CD4-positive, alpha-beta T cell treated with Interferon gamma for 1 hour (primary cell): ENCODE results near the gene IL9.

Source experiments
- DNase-seq: peaks from one replicate; pipeline ENCODE4 v3.0.0-alpha.2; 2020

IL9 gene

DNA sequence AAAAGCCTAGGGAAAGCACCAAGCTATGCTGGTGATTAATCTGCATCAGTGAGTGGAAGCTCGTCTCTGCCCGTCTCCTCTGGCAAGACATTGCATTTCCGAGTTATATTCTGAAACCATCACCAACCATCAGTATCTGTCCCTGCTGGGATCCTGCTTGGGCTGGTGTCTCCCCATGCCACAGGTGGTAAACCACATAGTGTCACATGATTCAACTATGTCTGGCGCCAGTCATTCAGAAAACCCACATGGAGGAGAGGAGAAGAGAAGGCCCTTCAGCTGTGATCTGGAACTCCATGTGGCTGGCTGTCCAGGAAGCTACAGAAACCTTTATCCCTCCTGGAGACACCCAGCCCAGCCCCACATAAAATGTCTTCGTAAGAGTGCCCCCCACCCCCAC is 4.8 kb downstream of the IL9 start:
- DNase-seq: no peak

DNA sequence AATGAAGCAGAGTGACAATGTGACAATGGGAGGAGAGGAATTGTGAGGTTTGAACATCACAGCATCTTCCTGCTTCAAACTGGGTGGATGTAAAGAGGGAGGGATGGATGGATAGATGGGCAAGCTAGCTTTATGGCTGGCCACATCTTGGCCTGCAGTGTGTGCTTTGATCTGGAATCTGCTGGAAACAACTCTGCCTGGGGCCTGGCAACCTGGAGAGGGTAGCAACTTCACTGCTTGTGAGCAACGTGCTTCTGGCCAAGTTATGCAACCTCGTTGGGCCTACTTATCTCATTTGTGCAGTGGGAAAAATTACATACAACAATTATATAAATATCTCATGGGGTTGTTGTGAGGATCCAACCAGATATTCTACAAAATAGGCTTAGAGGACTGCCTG is 5.3 kb downstream of the IL9 start:
- DNase-seq: no peak

DNA sequence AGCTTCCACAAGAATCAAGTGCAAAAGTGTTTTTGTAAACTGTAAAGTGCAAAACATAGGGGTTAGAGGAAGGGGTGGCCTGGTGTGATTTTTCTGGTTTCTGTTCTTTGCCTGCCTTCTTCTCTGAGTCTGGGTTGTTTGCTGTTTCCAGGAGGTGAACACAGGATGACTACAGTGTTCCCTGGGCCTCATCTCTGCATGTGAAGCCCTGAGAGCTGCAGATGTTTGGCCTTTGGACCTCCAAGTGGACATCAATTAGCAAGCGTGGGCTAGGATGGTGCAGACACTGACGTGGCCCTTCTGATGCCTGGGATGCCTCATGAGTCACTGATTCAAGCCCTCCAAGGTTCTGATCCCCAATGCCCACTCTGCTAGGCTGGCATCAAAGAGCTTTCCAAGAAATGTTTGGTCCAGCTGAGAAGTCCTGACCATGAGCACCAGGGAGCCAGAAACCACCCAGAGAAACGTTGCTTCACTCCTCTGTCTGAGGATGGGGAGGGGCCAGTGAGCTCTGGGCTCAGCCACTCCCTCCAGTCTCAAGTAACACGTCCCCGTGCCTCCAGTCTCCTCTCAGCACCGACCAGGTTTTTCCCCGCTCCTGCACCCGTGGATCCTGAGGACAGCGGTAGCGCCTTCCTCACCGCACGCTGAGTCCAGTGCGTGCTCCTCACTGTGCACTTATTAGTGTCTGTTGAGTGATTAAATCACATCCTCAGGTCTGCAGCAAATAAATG is 7.6 kb downstream of the IL9 start:
- DNase-seq: no peak

DNA sequence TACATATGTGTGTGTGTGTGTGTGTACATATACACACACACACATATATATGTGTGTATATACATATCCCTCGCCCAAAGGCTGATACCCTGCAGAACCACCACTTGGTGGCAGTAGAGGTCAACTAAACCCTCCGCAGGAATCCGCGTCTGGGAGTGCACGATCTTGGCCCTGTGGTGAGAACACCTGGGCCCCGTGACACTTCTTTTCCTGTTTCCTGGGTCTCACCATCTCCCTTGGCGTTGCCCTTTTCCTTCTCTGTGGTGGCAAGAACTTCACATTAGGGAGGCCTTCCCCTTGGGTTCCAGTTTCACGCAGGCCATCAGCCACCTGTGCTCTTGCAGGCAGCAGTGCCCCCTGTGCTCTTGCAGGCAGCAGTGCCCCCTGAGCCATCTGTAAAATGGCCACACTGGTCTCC is 8.2 kb downstream of the IL9 start:
- DNase-seq: peak; percentile 45

DNA sequence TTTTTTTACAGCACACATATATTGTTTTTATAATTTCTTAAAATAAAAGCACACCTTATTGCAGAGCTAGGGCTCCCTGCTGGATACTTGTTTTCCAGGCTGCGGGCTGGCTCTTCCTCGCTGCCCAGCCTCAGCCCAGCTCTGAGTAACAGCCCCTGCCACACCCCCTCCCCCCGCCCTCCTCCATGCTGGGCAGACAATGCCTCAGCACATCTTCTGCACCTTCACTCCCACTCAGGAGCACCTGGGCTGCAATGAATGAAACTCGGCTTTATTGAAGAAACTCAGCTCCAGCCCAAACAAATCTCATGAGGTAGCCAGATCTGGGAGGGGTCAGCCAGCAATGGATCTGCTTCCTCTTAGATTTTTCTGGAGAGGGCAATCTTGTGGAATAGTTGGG is 9.5 kb downstream of the IL9 start:
- no peak for DNase-seq

DNA sequence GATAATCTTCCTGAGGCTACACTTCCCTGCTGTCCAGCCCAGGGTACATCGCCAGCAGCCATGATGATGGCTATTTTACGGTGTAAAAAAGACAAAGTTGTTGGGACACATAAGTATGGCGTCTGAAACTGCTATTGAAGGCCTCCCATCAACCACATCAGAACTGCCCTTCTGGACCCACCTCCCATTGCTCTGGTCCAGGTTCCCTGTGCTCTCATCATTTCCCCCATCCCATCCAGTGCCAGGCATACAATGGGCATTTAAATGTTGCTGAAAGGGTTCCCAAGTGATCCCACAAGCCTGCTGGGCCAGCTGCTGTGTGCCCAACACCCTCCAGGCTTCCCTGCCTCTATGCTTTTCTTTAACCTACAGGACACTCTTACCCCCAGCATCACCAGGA is 10.6 kb downstream of the IL9 start:
- DNase-seq: no peak

DNA sequence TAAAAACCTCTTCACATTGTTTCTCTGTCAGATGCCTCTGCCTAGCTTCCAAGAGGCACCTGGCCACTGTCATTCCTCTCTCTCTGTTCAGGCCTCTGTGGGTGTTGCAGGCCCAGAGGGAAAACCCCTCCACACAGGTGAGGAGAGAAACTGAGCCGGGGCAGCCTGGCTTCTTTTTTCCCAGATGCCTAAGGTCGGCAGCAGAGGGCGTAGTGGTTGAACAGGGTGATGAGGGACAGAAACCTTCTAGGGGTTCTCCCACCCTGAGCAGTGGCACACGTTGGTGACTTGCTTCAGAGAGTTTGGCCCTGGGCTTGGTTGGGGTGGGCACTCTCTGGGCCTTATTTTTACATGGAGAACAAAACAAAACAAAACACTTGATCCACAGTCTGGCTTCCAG is 12.2 kb downstream of the IL9 start:
- DNase-seq: no peak

DNA sequence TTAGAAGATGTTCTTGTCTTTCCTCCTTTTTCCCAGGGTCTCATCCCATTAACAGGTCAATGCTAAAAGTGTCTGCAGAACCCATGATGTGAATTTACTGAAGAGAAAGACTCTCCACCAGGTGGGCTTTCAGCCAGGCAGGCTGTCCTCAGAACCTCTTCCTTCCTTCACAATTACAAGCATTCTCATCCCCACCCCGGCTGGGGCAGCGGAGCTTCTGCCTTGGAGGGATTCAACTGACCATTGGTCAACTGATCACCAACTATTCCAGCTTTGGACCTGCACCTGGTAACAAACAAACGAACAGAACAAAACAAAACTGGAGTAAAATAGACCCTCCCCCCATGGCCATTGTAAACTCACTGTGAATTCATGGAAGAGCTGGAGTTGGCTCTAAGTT is 12.6 kb downstream of the IL9 start:
- no peak for DNase-seq

DNA sequence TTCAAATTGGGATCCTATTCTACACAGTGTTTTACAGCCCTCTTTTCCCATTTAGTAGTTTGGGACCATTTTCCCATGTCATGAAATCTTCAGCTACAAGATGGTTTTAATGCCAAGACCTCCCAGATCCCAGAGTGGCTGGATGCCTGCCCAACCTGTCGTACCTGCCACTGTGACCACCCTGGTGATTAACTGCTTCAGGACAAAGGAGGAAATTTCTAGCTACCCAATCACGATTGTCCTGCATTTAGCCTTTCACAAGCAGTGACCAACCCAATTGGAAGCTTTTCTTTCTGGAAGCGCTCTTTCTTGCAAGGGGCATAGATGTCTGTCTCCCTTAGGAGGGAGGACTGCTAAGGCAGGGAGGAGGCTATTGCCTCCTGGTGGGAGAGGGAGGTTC is 13.8 kb downstream of the IL9 start:
- no peak for DNase-seq

DNA sequence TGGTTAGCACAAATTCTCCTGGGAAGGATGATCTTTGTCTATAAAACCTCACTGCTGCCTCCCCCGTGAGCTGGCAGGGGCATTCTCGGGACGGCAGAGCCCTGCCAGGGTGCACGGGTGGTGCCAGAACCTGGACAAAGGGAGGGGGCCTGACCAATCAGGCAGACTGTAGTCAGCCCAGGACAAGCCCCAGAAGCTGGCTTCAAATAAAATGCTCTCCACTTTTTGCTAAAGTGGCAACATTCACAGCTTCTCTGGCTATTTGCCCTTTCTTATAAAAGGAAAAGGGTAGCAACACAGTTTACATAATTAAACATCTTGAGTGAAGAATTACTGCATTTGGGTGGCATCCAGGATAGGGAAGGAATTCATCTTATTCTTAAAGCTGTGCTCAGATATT is 14.4 kb downstream of the IL9 start:
- no peak for DNase-seq

DNA sequence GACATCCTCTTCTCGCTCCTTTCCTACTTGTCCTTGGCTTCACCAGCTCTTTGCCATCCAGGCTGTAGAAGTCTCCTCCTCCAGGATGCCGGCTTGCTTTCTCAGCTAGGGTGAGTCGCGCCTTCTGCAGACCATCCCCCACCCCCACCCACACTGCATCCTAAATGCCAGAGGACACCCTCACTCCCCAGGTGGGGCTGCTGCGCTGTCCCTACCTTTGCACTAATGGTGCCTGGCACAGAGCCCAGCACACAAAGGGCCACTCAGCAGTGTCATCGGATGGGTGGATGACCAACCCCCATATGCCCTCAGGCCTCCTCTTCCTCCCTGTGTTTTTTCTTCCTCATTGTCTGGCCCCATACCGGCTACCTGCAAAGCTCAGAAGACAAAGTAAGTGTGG is 14.8 kb downstream of the IL9 start:
- no peak for DNase-seq

DNA sequence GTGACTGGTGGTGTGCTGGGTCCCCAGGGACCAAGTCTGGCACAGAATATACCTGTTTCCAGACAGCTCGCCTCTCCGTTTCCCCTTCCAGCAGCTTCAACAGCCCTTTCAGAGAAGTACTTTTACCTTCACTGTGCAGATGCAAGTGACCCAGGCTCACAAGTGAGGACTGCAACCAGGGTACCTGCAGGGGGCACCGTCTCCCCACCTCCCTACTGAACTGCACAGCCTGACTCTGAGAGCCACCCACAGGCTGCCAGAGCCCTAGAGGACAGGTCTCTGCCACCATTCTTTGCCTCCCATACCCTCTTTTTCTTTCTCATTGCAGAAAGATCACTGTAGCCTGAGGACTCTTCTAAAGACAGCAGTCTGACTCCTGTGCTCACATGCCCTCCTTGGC is 15.4 kb downstream of the IL9 start:
- DNase-seq: no peak

DNA sequence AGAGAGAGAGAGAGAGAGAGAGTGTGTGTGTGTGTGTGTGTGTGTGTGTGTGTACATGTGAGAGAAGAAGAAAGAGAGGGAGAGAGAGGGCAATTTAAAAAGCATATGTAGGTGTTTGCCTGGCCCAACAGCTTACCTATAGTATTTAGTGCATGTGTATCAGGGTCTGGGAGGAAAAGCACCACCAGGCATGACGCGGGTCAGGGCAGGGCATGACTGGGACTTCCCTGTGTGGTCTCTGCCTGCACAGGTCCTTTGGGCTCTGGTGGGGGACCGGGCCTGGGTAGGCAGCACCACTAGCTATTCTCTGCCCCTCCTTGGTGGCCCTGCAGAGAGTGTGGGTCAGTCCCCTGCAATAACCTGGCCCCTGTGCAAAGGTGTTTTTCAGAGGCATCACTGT is 16.1 kb downstream of the IL9 start:
- no peak for DNase-seq

DNA sequence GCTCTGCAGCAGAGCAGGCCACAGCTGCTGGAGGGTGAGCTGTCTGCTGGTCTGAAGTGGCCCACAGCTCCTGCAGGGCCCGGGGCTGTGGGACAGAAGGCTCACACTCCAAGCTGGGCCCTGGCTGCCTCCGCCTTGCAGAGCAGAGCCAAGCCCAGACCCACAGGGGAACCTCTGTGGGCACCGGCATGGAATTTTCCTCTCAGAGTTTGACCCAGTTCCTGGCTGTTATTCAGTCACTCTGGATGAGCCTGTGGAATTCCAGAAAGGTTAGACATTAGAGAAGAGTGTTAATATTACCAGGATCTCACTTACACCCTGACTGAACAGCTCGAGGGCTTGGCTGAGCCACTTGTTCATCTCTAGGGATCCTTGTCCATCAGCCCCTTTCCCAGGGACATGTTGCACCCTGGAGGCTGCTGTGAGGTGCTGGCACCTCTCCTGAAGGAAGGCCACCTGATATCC is 17.5 kb downstream of the IL9 start:
- DNase-seq: no peak

DNA sequence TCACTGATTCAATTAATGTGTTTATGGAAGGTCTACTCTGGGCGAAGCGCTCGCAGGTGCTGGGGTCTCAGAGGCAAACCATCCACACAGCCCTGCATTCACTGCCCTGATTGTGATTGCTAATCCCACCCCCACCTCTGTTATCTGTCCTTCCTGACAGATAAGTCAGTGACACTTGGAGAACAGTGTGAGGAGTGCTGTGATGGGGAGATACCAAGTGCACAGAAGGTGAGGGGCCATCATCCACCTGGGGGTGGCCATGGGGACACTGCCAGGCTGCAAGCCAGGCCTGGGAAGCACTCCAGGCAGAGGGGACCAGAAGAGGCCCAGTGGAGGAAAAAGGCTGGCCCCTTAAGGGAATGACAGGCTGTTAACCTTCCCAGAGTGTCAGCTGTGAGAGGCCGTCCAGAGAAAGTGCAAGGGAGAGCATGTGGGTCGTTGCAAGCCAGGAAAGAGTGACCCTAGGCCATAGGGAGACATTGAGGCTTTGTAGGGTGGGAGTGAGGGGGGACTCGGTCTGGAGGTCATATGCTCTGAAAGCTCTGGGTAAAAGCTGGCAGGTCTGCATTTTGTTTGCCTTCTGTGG is 18.0 kb downstream of the IL9 start:
- DNase-seq: no peak

DNA sequence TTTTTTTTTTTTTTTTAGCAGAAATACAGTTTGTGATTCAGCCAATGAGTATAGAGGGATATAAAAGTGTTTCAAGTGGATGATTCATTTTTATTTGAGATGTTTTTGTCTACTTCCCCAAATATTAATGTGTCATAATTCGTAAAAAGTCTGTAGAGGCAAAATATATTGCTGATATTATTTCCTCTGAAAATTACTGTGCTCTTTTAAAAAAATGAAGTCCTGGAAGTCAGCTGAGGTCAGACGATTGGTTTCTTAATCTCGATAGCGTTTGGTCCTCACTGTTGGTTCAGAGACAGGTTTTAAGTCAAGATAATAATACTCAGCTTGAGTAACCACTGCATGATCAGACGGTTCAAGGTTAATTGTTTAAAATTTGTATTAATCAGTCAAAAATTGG is 19.5 kb downstream of the IL9 start:
- DNase-seq: no peak

DNA sequence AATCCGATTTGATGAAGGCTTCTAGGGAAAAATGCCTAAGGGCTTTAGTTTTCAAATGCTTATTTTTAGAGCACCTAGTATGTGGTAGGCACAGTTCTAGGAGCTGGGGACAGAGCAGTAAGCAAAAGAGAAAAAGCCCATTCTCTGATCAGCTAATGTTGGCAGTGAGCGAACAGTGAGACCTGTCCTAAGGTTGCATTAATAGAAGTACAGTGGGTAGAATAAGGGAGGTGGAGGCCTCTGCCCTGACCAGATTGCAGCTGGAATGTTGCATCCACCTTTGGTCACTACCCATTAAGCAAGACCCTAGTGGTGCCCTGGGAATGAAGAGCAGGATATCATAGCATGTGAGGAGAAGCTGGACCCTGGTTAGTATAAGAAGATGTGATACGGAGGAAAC is 20.1 kb downstream of the IL9 start:
- no peak for DNase-seq

DNA sequence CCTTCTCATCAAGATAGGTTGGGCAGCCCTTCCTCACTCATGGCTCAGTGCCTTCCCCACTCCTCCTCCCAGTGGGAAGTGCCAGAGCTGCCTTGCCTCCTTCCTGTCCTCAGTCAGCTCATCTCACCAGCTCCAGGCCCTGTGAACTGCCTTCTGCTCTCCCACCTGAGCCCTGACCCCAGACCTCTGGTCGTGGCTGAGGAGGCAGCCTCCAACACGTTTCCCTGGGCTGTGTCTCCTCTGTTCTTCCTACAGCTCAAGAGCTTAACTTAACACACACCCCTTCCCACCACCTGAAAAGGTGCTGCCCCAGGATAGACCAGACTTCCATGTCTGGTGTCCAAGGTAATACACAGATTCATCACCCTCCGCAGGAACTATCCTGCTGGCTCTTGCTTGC is 21.2 kb downstream of the IL9 start:
- DNase-seq: no peak

DNA sequence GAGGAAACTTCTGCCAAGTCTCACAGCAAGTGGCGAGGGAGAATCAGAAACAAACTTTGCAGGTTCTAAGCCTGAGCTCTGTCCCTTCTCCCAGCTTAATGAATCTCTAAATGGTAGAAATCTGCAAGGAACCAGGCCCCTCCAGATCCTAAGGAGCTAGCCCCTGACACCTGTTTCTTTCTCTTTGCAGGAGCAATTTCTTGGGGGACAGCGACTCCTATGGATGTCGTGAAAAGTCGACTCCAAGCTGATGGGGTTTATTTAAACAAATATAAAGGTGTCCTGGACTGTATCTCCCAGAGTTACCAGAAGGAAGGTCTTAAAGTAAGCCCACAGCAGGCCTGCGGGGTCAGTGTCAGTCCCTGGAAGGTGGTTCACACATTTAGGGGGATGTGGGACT is 21.8 kb downstream of the IL9 start:
- DNase-seq: no peak

DNA sequence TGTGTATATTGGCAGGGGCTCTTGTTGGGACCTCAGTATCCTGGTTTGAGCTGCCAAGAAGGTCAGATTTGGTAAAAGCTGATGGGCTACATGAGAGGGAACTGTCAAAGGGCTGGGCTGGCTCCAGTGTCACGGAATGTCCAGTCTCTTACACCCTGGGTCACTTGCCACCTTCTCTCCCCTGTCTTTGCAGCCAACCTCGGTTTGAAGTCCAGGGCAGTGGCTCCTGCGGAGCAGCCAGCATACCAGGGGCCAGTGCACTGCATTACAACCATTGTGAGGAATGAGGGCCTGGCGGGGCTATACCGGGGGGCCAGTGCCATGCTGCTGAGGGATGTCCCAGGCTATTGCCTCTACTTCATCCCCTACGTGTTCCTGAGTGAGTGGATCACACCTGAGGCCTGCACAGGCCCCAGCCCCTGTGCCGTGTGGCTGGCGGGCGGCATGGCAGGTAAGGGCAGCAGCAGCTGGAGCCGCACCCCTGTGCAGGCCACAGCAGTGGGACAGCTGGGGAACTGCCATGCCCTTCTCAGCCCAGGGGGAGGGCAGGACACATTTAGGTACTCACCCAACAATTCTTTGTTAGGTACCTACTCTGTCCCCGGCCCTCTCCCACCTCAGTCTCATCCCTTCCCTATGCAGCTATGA is 24.2 kb downstream of the IL9 start:
- no peak for DNase-seq

DNA sequence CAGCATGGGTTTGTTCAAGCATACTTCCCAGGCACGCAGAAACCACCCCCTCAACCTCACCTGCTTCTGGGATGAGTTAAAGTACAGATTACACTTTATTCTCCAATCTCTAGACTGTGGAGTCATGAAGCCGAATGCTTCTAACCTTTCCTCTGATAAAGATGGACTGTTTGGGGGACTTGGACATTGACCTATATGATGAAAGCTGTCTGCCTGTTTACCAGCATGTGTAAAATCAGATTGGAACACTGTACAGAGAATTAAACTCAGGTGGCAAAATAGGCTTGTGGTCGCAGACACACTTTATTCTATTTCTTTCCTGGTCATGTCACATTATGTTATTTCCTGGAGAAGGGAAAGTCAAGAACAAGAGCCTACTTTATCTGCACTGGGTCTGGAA is 25.7 kb downstream of the IL9 start:
- no peak for DNase-seq

DNA sequence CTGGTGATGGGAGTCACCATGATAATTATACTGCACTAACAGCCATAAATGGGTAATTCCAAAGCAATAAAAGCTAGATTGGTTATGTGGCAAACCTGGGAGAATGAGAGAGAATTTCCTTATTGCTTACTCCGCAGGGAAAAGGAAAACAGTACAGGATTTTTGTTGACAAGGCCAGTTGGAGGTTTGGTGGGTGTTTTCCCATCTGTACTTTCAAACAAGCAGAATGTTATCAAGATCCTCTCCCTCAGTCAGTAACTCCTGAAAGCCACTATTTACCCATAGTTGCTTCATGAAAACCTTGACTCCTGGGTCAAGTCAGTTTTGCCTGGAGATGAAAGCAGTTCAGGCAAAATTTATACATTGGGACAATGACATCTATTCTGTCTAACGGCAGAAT is 26.4 kb downstream of the IL9 start:
- no peak for DNase-seq

DNA sequence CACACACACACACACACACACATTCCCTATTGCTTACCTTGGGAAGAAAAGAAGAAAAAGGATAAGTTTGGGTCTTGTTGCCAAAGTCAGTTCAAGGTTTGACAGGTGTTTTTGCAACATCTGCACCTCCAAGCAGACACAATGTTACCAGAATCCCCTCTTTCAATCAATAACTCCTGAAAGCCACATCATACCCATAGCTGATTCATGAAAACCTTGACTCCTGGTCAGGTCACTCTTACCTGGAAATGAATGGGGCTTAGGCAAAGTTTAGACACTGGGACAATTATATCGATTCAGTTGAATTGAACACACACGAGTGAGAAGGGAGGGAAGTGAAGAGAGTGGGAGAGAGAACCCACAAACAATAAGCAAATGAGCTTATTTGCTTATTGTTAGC is 27.0 kb downstream of the IL9 start:
- no peak for DNase-seq

DNA sequence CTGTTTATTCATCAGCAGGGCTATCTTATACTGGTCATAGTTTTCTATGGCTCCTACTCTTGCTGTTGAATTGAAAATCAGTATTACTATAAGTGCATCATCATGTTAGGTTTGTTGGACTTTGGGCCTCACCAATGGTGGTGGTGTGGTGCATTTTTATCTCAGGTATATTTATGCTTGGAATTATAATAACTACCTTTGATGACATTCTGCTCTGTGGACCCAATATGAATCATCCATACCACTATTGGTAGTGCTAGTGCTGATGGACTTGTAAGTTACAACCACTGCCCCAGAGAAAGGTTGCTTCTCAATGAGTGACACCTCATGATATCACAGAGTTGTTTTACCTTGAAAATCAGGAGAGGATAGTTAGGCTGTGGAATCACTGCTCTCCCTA is 28.0 kb downstream of the IL9 start:
- DNase-seq: no peak

DNA sequence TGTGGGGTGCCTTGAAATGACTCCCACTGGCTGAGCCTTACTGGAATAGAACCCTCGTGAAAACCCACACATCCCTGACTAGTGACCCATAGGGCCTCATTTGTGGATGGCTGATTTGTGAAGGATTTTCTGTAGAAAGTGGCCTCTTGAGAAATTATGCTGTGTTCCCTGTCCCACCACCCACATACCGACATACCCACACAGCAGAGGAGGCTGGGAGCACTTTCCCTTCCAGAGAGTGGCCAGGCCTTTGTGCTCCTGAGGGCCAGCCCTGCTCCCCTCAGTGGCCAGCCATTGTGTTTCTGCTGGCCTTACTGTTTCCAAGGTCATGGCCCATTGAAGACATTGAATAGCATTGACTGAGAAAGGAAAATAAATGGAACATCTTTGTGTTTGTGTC is 29.6 kb downstream of the IL9 start:
- no peak for DNase-seq
